HepG2 (cell line): ENCODE measurements around the gene BACE1-AS.

Experiments
- ATF1 ChIP-seq: IDR thresholded peaks from 2 replicates; pipeline ENCODE4 v1.6.1; 2016; ENCODE audit warnings: mild to moderate bottlenecking, control low read depth
- BATF2 ChIP-seq: sonication (generic); formaldehyde crosslinking; IDR thresholded peaks from 2 replicates; pipeline ENCODE4 v1.8.0; 2022; ENCODE audit warnings: mild to moderate bottlenecking, missing genetic modification reagents, moderate library complexity
- CREM ChIP-seq, 2 experiments: sonication (generic) in 1 of 2; formaldehyde crosslinking in 1 of 2; IDR thresholded peaks; 2 replicates each; pipeline versions ENCODE4 v1.4.0 to v1.6.1; 2016 to 2020; ENCODE audit warnings: antibody characterized with exemption in 1 of 2, mild to moderate bottlenecking in 1 of 2, missing genetic modification reagents in 1 of 2
- EP300 ChIP-seq, 3 experiments: sonication (generic) in 1 of 3; formaldehyde crosslinking in 1 of 3; IDR thresholded peaks; 2 replicates each; pipeline versions ENCODE4 v1.5.1 to v1.6.1; 2011 to 2020; ENCODE audit warnings: low read depth in 2 of 3, low read length in 2 of 3, borderline replicate concordance in 1 of 3, improper control_type of control experiment in 1 of 3, mild to moderate bottlenecking in 1 of 3, missing genetic modification reagents in 1 of 3, moderate library complexity in 1 of 3
- FOXK2 ChIP-seq: fragments of 450-650 bp; IDR thresholded peaks from 2 replicates; pipeline ENCODE4 v1.6.1; 2016
- KDM5A ChIP-seq: fragments of 200-600 bp; sonication (generic); IDR thresholded peaks from 2 replicates; pipeline ENCODE4 v1.7.0; 2018; ENCODE audit warnings: antibody characterized with exemption, mild to moderate bottlenecking, low read length, borderline replicate concordance
- MEIS1 ChIP-seq: sonication (generic); formaldehyde crosslinking; IDR thresholded peaks from 2 replicates; pipeline ENCODE4 v1.9.0; 2021; ENCODE audit warnings: mild to moderate bottlenecking, missing genetic modification reagents, moderate library complexity, borderline replicate concordance
- NR0B2 ChIP-seq: sonication (generic); formaldehyde crosslinking; IDR thresholded peaks from 2 replicates; pipeline ENCODE4 v1.4.0; 2020; ENCODE audit warnings: mild to moderate bottlenecking, missing genetic modification reagents
- RXRA ChIP-seq: sonication (generic); formaldehyde crosslinking; IDR thresholded peaks from 2 replicates; pipeline ENCODE4 v1.5.1; 2020; ENCODE audit warnings: missing genetic modification reagents
- TCF12 ChIP-seq, 2 experiments: fragments of 450-650 bp in 1 of 2; sonication (generic) in 1 of 2; formaldehyde crosslinking in 1 of 2; IDR thresholded peaks; 2 replicates each; pipeline versions ENCODE4 v1.6.1 to v1.8.0; 2017 to 2022; ENCODE audit warnings: antibody characterized with exemption in 1 of 2, mild to moderate bottlenecking in 1 of 2, missing genetic modification reagents in 1 of 2, moderate library complexity in 1 of 2
- YY1 ChIP-seq: IDR thresholded peaks from 2 replicates; pipeline ENCODE4 v1.6.1; 2011; ENCODE audit warnings: low read length, low read depth, moderate library complexity, mild to moderate bottlenecking; ENCODE audit not compliant: insufficient read depth, insufficient replicate concordance
- ZHX1 ChIP-seq: sonication (generic); formaldehyde crosslinking; IDR thresholded peaks from 2 replicates; pipeline ENCODE4 v1.8.1; 2022; ENCODE audit warnings: low read depth, mild to moderate bottlenecking, missing genetic modification reagents
- ZNF503 ChIP-seq: sonication (generic); formaldehyde crosslinking; IDR thresholded peaks from 2 replicates; pipeline ENCODE4 v1.4.0; 2020; ENCODE audit warnings: missing genetic modification reagents
- ZNF629 ChIP-seq: sonication (generic); formaldehyde crosslinking; conservative IDR thresholded peaks from 2 replicates; pipeline ENCODE4 v1.5.0; 2020; ENCODE audit warnings: missing genetic modification reagents

GRCh38 chr11:117337076-117337475 is 45.9 kb downstream of the BACE1-AS start:
- TF ChIP-seq MEIS1 (CRISPR knock-in tag) (no peak), YY1 (no peak), ZHX1 (CRISPR knock-in tag) (no peak), ZNF503 (CRISPR knock-in tag) (no peak), NR0B2 (no peak), FOXK2 (no peak), RXRA (CRISPR knock-in tag) (no peak), KDM5A (no peak), EP300 (IDR thresholded peaks at IDR 0.05; ENCODE audit: low read depth in 2 of 2, low read length in 2 of 2) (no peak), EP300 (CRISPR knock-in tag; IDR thresholded peaks at IDR 0.05; ENCODE audit: borderline replicate concordance) (no peak), ZNF629 (CRISPR knock-in tag) (no peak), BATF2 (CRISPR knock-in tag) (no peak), TCF12 (IDR thresholded peaks at IDR 0.05) (no peak), TCF12 (CRISPR knock-in tag; IDR thresholded peaks at IDR 0.05) (no peak), ATF1 (CRISPR knock-in tag) (no peak), CREM (IDR thresholded peaks at IDR 0.05) (no peak), CREM (CRISPR knock-in tag; IDR thresholded peaks at IDR 0.05) (no peak)
